Measurements from ENCODE around the gene ARHGAP4. TPM values are rescaled to one million over a fixed set of nuclear protein-coding genes. Genes with fewer than 3 reads are reported as not detected.

ARHGAP4 gene
- total and polyA plus RNA-seq, 2 of the 4 experiments (the other 2 are of a cell fraction): 0.18 to 0.72 TPM

DNA sequence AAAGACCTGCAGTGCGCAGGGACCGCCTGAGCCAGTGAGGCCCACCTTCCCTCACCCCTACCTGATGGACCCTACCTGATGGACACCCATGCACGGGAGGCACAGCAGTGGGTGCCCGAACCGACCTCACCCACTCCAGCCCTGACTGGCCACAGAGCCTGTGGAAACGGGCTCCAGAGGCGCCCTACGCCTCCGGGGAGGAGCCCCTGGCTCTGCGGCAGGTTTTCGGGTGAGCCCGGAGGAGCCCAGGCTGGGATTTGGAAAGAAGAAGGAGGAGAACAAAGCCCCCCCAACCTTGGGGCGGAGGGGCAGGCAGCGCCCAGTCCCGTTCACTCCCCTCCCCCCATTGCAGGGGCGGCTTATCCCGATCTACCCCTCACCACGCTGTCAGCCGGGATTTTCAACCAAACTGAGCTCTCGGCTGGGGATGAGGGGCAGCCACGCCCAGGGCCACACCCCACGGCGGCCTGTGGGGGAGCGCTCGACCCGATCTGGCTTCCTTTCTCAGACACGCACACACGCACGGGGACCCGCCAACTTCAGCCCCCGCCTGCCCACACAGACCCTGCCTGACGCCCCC lies 40.8 kb downstream of the ARHGAP4 start:
- H2BK5ac ChIP-seq (ENCODE audit: low read depth, low read length, poor library complexity, severe bottlenecking): no peak overlapping the region
- no peak overlapping the region for H3K14ac ChIP-seq (replicated peaks; ENCODE audit: low read depth, low read length)
- H3K36me3 ChIP-seq (ENCODE audit: control insufficient read depth, insufficient read depth, low read length): no peaks in the 10 kb centered on the region
- POLR2A ChIA-PET (ENCODE audit: unreplicated experiment): no interaction called here
- H3K4me2 ChIP-seq (ENCODE audit: low read depth, low read length): no peak overlapping the region
- no peaks in the 10 kb centered on the region for H3K4me1 ChIP-seq (ENCODE audit: control insufficient read depth, insufficient read depth, low read length)
- H2AK5ac ChIP-seq (ENCODE audit: low read depth, low read length): no peak overlapping the region
- intact Hi-C loops (cut with micrococcal nuclease) (no loop called here), in situ Hi-C loops (cut with MboI; ENCODE audit: low sequenced_read_pairs) (no loop called here), dilution Hi-C loops (cut with HindIII; ENCODE audit: low sequenced_read_pairs, unreplicated experiment) (no loop called here)
- no peak overlapping the region for H2BK15ac ChIP-seq (ENCODE audit: low read depth, low read length)
- no peaks in the 10 kb centered on the region for H3K9me1 ChIP-seq (ENCODE audit: insufficient read depth, low read length)
- ATAC-seq (ENCODE audit: low read depth): no peak
- no peak overlapping the region for H2BK20ac ChIP-seq (ENCODE audit: low read depth, low read length)
- no peak overlapping the region for H3K18ac ChIP-seq (ENCODE audit: low read depth, low read length)
- H3K9ac ChIP-seq (ENCODE audit: low read depth, low read length): no peak overlapping the region
- no peak overlapping the region for H3K4ac ChIP-seq (ENCODE audit: low read depth, low read length)
- H2BK120ac ChIP-seq (ENCODE audit: low read depth, low read length): no peak overlapping the region
- no peaks in the 10 kb centered on the region for H3K79me1 ChIP-seq (ENCODE audit: low read depth in 1 of 2, low read length in 2 of 2)
- H4K91ac ChIP-seq (ENCODE audit: insufficient read depth, low read depth, low read length): no peak overlapping the region
- CTCF ChIA-PET: no interaction called here
- H3K27ac ChIP-seq (ENCODE audit: insufficient read depth, low read length): no peak overlapping the region
- no CpG with 5 or more reads among the region's 32 CpGs for WGBS, 2 experiments (ENCODE audit: extremely low coverage in 2 of 2, insufficient read length in 1 of 2)
- no TSS peak for BruUV-seq (replicated peaks)
- DNase-seq: no peak
- TF ChIP-seq CEBPB (IDR thresholded peaks at IDR 0.05; ENCODE audit: low read depth, low read length) (no peak), RCOR1 (IDR thresholded peaks at IDR 0.05; ENCODE audit: insufficient replicate concordance, low read length) (no peak)
- no peak overlapping the region for H3K23ac ChIP-seq (ENCODE audit: low read depth, low read length)
- H3K4me3 ChIP-seq (ENCODE audit: insufficient read depth, low read depth, low read length): no peak overlapping the region
- H3K27me3 ChIP-seq (ENCODE audit: control insufficient read depth, insufficient read depth, low read length): peaks cover 60% of the 10 kb centered on the region
- no peak overlapping the region for H4K5ac ChIP-seq (ENCODE audit: low read depth, low read length)
- H2AK9ac ChIP-seq (replicated peaks; ENCODE audit: low read depth, low read length, poor library complexity): no peak overlapping the region
- H3K9me3 ChIP-seq (ENCODE audit: control insufficient read depth, insufficient read depth, low read length): peaks cover 2% of the 10 kb centered on the region
- no peaks in the 10 kb centered on the region for H4K20me1 ChIP-seq (ENCODE audit: insufficient read depth, low read length)
- H2AFZ ChIP-seq (replicated peaks; ENCODE audit: low read length, poor library complexity): no peak overlapping the region
- H4K8ac ChIP-seq (ENCODE audit: low read depth in 2 of 2, low read length in 2 of 2): no peak overlapping the region
- no peak overlapping the region for H3K56ac ChIP-seq (ENCODE audit: extremely low read depth, insufficient read depth, low read length)

All from IMR-90 (cell line).